Ishikawa (cell line): ENCODE measurements around the gene ZBTB12.

Experiments used
- CREB1 ChIP-seq: IDR thresholded peaks from 2 replicates; pipeline ENCODE4 v1.6.1; 2012; ENCODE audit warnings: low read depth
- EGR1 ChIP-seq: IDR thresholded peaks from 2 replicates; pipeline ENCODE4 v1.6.1; 2012
- EP300 ChIP-seq: IDR thresholded peaks from 2 replicates; pipeline ENCODE4 v1.6.1; 2012; ENCODE audit warnings: borderline replicate concordance
- RAD21 ChIP-seq: IDR thresholded peaks from 2 replicates; pipeline ENCODE4 v1.6.1; 2012; ENCODE audit warnings: low read depth
- TAF1 ChIP-seq: IDR thresholded peaks from 2 replicates; pipeline ENCODE4 v1.6.1; 2012; ENCODE audit warnings: low read depth, mild to moderate bottlenecking
- TCF12 ChIP-seq: IDR thresholded peaks from 2 replicates; pipeline ENCODE4 v1.6.1; 2012; ENCODE audit warnings: low read depth
- TEAD4 ChIP-seq: IDR thresholded peaks from 2 replicates; pipeline ENCODE4 v1.6.1; 2012
- USF1 ChIP-seq: IDR thresholded peaks from 2 replicates; pipeline ENCODE4 v1.6.1; 2012
- YY1 ChIP-seq: IDR thresholded peaks from 2 replicates; pipeline ENCODE4 v1.6.1; 2012; ENCODE audit warnings: low read depth

GRCh38 chr6:31896493-31896855 is 5.4 kb downstream of the ZBTB12 start:
- TF ChIP-seq YY1, result no peak
- no peak for TF ChIP-seq TAF1
- TF ChIP-seq TCF12, result no peak
- TF ChIP-seq USF1, result no peak
- TF ChIP-seq EGR1, result no peak
- no peak for TF ChIP-seq CREB1
- TF ChIP-seq TEAD4, result no peak
- TF ChIP-seq RAD21, result no peak
- TF ChIP-seq EP300, result no peak
